Brain microvascular endothelial cell (primary cell): ENCODE data around the gene BIRC2.
A peak's percentile ranks its signal among the peaks of the same experiment; 100 is the strongest.
"Not testable (repeated sequence)": the region's sequence is repeated elsewhere in the genome, so short reads cannot be mapped to it uniquely, and the experiment has no call there.

Experiments
- DNase-seq: peaks from one replicate; pipeline ENCODE4 v3.0.0-alpha.2; 2020
- H3K27ac ChIP-seq: fragments of 250-450 bp; sonication (Bioruptor Pico); 2 replicates; pipeline ENCODE4 v1.5.1; 2020; ENCODE audit warnings: mild to moderate bottlenecking, moderate library complexity
- H3K27me3 ChIP-seq: fragments of 250-450 bp; sonication (Bioruptor Pico); replicated peaks from 2 replicates; pipeline ENCODE4 v1.5.1; 2020; ENCODE audit warnings: mild to moderate bottlenecking
- H3K36me3 ChIP-seq: fragments of 250-450 bp; sonication (Bioruptor Pico); replicated peaks from 2 replicates; pipeline ENCODE4 v1.5.1; 2020; ENCODE audit warnings: mild to moderate bottlenecking
- H3K4me3 ChIP-seq: 2 replicates; pipeline ENCODE4 v1.5.1; 2011; ENCODE audit warnings: low read depth, mild to moderate bottlenecking, control low read depth, low read length, moderate library complexity
- CTCF ChIP-seq: IDR thresholded peaks from 2 replicates; pipeline ENCODE4 v1.5.1; 2011; ENCODE audit warnings: low read depth, mild to moderate bottlenecking, moderate library complexity, low read length, control low read depth, inconsistent platforms; ENCODE audit errors: missing control alignments
- in situ Hi-C: cut with HindIII; loops from 2 replicates; pipeline ENCODE4 v1.10.0; 2017; ENCODE audit warnings: low sequenced_read_pairs, low pct_ligation_motif_present

The BIRC2 gene

GRCh38 chr11:102330231-102330630 lies 16.8 kb upstream of the BIRC2 start:
- TF ChIP-seq CTCF, result no peak
- in situ Hi-C loops, result no loop called here
- no peaks in the 10 kb centered on the region for H3K36me3 ChIP-seq
- no peaks in the 10 kb centered on the region for H3K27me3 ChIP-seq
- DNase-seq, result no peak
- no peak overlapping the region for H3K4me3 ChIP-seq
- no peak overlapping the region for H3K27ac ChIP-seq

- DNase-seq, result no peak
- no peaks in the 10 kb centered on the region for H3K36me3 ChIP-seq
- no peak for TF ChIP-seq CTCF
- in situ Hi-C loops, result no loop called here
- H3K27me3 ChIP-seq, result no peaks in the 10 kb centered on the region
- no peak overlapping the region for H3K4me3 ChIP-seq
- no peak overlapping the region for H3K27ac ChIP-seq
Measured at GRCh38 chr11:102331341-102331740, 15.7 kb upstream of the BIRC2 start.

- TF ChIP-seq CTCF, result no peak
- Histone ChIP-seq H3K4me3 (no peak overlapping the region), H3K36me3 (no peaks in the 10 kb centered on the region), H3K27ac (no peak overlapping the region), H3K27me3 (no peaks in the 10 kb centered on the region)
- in situ Hi-C loops, result no loop called here
- DNase-seq, result no peak
Measured at GRCh38 chr11:102332611-102332994, 14.4 kb upstream of the BIRC2 start.

GRCh38 chr11:102338479-102339010 lies 8.5 kb upstream of the BIRC2 start:
- Histone ChIP-seq H3K27ac (no peak overlapping the region), H3K27me3 (no peaks in the 10 kb centered on the region), H3K36me3 (no peaks in the 10 kb centered on the region), H3K4me3 (no peak overlapping the region)
- TF ChIP-seq CTCF, result no peak
- no peak for DNase-seq
- in situ Hi-C loops, result no loop called here

GRCh38 chr11:102341311-102341710 lies 5.7 kb upstream of the BIRC2 start:
- H3K27me3 ChIP-seq, H3K36me3 ChIP-seq, DNase-seq, H3K27ac ChIP-seq, H3K4me3 ChIP-seq, in situ Hi-C loops: not testable (repeated sequence)

GRCh38 chr11:102341844-102342318 lies 5.1 kb upstream of the BIRC2 start:
- H3K27me3 ChIP-seq, result no peaks in the 10 kb centered on the region
- no peak overlapping the region for H3K27ac ChIP-seq
- TF ChIP-seq CTCF, result peak; percentile 85
- DNase-seq, result peak; percentile 85
- no peak overlapping the region for H3K4me3 ChIP-seq
- H3K36me3 ChIP-seq, result no peaks in the 10 kb centered on the region
- in situ Hi-C loops, result no loop called here
